GM18907 (cell line): ENCODE results near the gene CCDC63.
"Not testable (repeated sequence)": the region's sequence is repeated elsewhere in the genome, so short reads cannot be mapped to it uniquely, and the experiment has no call there.

Experiments
- ATAC-seq: cut with Tn5 transposase; IDR thresholded peaks from one replicate; pipeline ENCODE4 v1.9.1; 2021; ENCODE audit warnings: mild to moderate bottlenecking, moderate library complexity; ENCODE audit not compliant: unreplicated experiment

CCDC63 gene

DNA sequence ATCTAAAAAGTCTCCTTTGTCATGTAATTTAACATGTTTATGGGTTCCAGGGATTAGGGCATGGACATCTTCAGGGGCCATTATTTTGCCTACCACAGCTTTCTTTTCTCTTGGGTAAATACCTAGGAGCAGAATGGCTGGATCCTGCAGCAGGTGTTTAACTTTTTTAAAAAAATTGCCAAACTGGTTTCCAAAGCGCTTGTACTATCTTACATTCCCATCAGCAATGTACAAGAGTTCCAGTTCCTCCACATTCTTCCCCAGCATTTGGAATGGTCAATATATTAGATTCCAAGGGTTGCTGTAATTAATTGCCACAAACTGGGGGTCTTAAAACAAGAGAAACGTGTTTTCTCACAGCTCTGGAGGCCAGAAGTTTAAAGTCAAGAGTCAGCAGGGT, 101.3 kb downstream of the CCDC63 start:
- no peak for ATAC-seq

DNA sequence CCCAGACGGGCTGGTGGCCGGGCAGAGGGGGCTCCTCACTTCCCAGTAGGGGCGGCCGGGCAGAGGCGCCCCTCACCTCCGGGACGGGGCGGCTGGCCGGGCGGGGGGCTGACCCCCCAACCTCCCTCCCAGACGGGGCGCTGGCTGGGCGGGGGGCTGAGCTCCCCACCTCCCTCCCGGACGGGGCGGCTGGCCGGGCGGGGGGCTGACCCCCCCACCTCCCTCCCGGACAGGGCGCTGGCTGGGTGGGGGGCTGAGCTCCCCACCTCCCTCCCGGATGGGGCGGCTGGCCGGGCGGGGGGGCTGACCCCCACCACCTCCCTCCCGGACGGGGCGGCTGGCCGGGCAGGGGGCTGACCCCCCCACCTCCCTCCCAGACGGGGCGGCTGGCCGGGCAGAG, 103.7 kb downstream of the CCDC63 start:
- not testable (repeated sequence) for ATAC-seq

- ATAC-seq = not testable (repeated sequence)
These were observed 104.1 kb downstream of the CCDC63 start for GRCh38 chr12:110950867-110951266.
